ENCODE results near the gene KANSL1. TPM values are rescaled to one million over a fixed set of nuclear protein-coding genes. Genes with fewer than 3 reads are reported as not detected.

Gene KANSL1
- total and polyA plus RNA-seq, 2 of the 4 experiments (the other 2 are of a cell fraction), result 19.1 to 49.6 TPM

DNA sequence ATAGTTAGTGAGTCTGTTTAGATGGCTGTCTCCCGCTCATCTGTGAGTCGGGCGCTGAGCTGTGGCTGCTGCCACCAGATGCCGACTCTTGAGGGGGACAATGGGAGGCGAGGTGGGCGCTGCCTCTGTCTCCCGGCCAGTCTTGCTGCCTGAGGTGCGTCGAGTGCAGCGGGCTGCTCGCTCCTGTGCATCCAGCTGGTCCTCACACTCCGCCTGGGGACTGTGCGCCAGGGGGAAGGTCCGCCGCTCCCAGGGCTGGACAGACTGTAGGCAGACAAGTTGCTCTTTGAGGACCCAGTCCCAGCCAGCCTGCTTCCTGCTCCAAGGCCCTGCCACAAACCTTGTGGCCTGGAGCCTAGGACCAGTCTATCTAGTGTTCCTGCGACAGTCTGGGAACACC is 161.8 kb downstream of the KANSL1 start:
- Histone ChIP-seq H4K20me1 (ENCODE audit: insufficient read depth, low read length) (peaks cover 12% of the 10 kb centered on the region), H2AK9ac (replicated peaks; ENCODE audit: low read depth, low read length, poor library complexity) (no peak overlapping the region), H3K14ac (replicated peaks; ENCODE audit: low read depth, low read length) (no peak overlapping the region), H3K9me3 (ENCODE audit: control insufficient read depth, insufficient read depth, low read length) (no peaks in the 10 kb centered on the region), H3K79me1 (ENCODE audit: low read depth in 1 of 2, low read length in 2 of 2) (peaks cover 4 to 35% of the 10 kb centered on the region in 2 experiments), H3K27me3 (ENCODE audit: control insufficient read depth, insufficient read depth, low read length) (no peaks in the 10 kb centered on the region), H3K4me2 (ENCODE audit: low read depth, low read length) (no peak overlapping the region), H2BK20ac (ENCODE audit: low read depth, low read length) (no peak overlapping the region), H2BK15ac (ENCODE audit: low read depth, low read length) (no peak overlapping the region), H4K8ac (ENCODE audit: low read depth in 2 of 2, low read length in 2 of 2) (no peak overlapping the region), H3K4me3 (ENCODE audit: insufficient read depth, low read depth, low read length) (no peak overlapping the region), H2BK5ac (ENCODE audit: low read depth, low read length, poor library complexity, severe bottlenecking) (no peak overlapping the region), H3K27ac (ENCODE audit: insufficient read depth, low read length) (no peak overlapping the region), H2BK120ac (ENCODE audit: low read depth, low read length) (no peak overlapping the region), H4K5ac (ENCODE audit: low read depth, low read length) (no peak overlapping the region), H3K56ac (ENCODE audit: extremely low read depth, insufficient read depth, low read length) (no peak overlapping the region), H3K18ac (ENCODE audit: low read depth, low read length) (no peak overlapping the region), H3K4ac (ENCODE audit: low read depth, low read length) (no peak overlapping the region), H3K36me3 (ENCODE audit: control insufficient read depth, insufficient read depth, low read length) (peaks cover 63% of the 10 kb centered on the region), H3K9ac (ENCODE audit: low read depth, low read length) (no peak overlapping the region), H3K4me1 (ENCODE audit: control insufficient read depth, insufficient read depth, low read length) (no peaks in the 10 kb centered on the region), H3K9me1 (ENCODE audit: insufficient read depth, low read length) (peaks cover 19% of the 10 kb centered on the region), H2AFZ (replicated peaks; ENCODE audit: low read length, poor library complexity) (no peak overlapping the region), H2AK5ac (ENCODE audit: low read depth, low read length) (no peak overlapping the region), H4K91ac (ENCODE audit: insufficient read depth, low read depth, low read length) (no peak overlapping the region), H3K23ac (ENCODE audit: low read depth, low read length) (no peak overlapping the region)
- CTCF ChIA-PET, result no interaction called here
- dilution Hi-C loops (cut with HindIII; ENCODE audit: low sequenced_read_pairs, unreplicated experiment), result no loop called here
- no peak for ATAC-seq (ENCODE audit: low read depth)
- no peak for DNase-seq
- intact Hi-C loops (cut with micrococcal nuclease), result no loop called here
- in situ Hi-C loops (cut with MboI; ENCODE audit: low sequenced_read_pairs), result no loop called here
- BruUV-seq (replicated peaks), result no TSS peak
- POLR2A ChIA-PET (ENCODE audit: unreplicated experiment), result no interaction called here
- 100% methylated on average over 6 of the region's 16 CpGs; no CpG with 5 or more reads in 1 of the 2 experiments for WGBS, 2 experiments (ENCODE audit: extremely low coverage in 2 of 2, insufficient read length in 1 of 2)
- TF ChIP-seq, protein P1, sequence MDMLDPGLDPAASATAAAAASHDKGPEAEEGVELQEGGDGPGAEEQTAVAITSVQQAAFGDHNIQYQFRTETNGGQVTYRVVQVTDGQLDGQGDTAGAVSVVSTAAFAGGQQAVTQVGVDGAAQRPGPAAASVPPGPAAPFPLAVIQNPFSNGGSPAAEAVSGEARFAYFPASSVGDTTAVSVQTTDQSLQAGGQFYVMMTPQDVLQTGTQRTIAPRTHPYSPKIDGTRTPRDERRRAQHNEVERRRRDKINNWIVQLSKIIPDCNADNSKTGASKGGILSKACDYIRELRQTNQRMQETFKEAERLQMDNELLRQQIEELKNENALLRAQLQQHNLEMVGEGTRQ (IDR thresholded peaks at IDR 0.05; ENCODE audit: low read depth, low read length), result no peak
- TF ChIP-seq CEBPB (IDR thresholded peaks at IDR 0.05; ENCODE audit: low read depth, low read length) (no peak), NFE2L2 (IDR thresholded peaks at IDR 0.05; ENCODE audit: low read depth, low read length) (no peak), RCOR1 (IDR thresholded peaks at IDR 0.05; ENCODE audit: insufficient replicate concordance, low read length) (no peak), POLR2A (IDR thresholded peaks at IDR 0.05; ENCODE audit: low read depth, low read length) (no peak), MAFK (IDR thresholded peaks at IDR 0.05; ENCODE audit: low read depth, low read length) (no peak), RAD21 (IDR thresholded peaks at IDR 0.05; ENCODE audit: low read length) (no peak), CHD1 (IDR thresholded peaks at IDR 0.05; ENCODE audit: low read depth, low read length) (no peak), SMC3 (IDR thresholded peaks at IDR 0.05; ENCODE audit: low read depth, low read length) (no peak), RFX5 (IDR thresholded peaks at IDR 0.05; ENCODE audit: low read depth, low read length) (no peak), MAZ (IDR thresholded peaks at IDR 0.05; ENCODE audit: borderline replicate concordance, low read depth, low read length) (no peak), BHLHE40 (IDR thresholded peaks at IDR 0.05; ENCODE audit: low read depth, low read length) (no peak), FOS (IDR thresholded peaks at IDR 0.05; ENCODE audit: low read depth, low read length) (no peak), MXI1 (IDR thresholded peaks at IDR 0.05; ENCODE audit: borderline replicate concordance, low read depth, low read length) (no peak)
- TF ChIP-seq, protein P2, sequence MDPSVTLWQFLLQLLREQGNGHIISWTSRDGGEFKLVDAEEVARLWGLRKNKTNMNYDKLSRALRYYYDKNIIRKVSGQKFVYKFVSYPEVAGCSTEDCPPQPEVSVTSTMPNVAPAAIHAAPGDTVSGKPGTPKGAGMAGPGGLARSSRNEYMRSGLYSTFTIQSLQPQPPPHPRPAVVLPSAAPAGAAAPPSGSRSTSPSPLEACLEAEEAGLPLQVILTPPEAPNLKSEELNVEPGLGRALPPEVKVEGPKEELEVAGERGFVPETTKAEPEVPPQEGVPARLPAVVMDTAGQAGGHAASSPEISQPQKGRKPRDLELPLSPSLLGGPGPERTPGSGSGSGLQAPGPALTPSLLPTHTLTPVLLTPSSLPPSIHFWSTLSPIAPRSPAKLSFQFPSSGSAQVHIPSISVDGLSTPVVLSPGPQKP (IDR thresholded peaks at IDR 0.05; ENCODE audit: borderline replicate concordance, low read depth, low read length), result no peak

Measured in IMR-90 (cell line).